NT2/D1 (cell line): ENCODE results near the gene ALDH1B1.

Experiments used
- YY1 ChIP-seq: IDR thresholded peaks from 2 replicates; pipeline ENCODE4 v1.6.1; 2011; ENCODE audit not compliant: insufficient read length, insufficient read depth
- ZNF274 ChIP-seq: IDR thresholded peaks from 2 replicates; pipeline ENCODE4 v1.6.1; 2011; ENCODE audit warnings: mild to moderate bottlenecking, low read depth, low read length

GRCh38 chr9:38352530-38353328, 39.8 kb upstream of the ALDH1B1 start:
- TF ChIP-seq YY1 = no peak
- no peak for TF ChIP-seq ZNF274
